Choroid plexus epithelial cell (primary cell): ENCODE measurements around the gene TNFRSF25.
"Not testable (repeated sequence)": the region's sequence is repeated elsewhere in the genome, so short reads cannot be mapped to it uniquely, and the experiment has no call there.

Source experiments
- DNase-seq: peaks from one replicate; pipeline ENCODE4 v3.0.0-alpha.2; 2010; ENCODE audit warnings: low read depth
- H3K4me3 ChIP-seq: 2 replicates; pipeline ENCODE4 v1.5.1; 2011; ENCODE audit warnings: low read depth, mild to moderate bottlenecking, control low read depth, low read length, moderate library complexity
- TF ChIP-seq, protein P1 (sequence below): conservative IDR thresholded peaks from 2 replicates; pipeline ENCODE4 v1.5.1; 2011; ENCODE audit warnings: low read depth, mild to moderate bottlenecking, control low read depth, inconsistent platforms, low read length, moderate library complexity

Gene TNFRSF25

DNA sequence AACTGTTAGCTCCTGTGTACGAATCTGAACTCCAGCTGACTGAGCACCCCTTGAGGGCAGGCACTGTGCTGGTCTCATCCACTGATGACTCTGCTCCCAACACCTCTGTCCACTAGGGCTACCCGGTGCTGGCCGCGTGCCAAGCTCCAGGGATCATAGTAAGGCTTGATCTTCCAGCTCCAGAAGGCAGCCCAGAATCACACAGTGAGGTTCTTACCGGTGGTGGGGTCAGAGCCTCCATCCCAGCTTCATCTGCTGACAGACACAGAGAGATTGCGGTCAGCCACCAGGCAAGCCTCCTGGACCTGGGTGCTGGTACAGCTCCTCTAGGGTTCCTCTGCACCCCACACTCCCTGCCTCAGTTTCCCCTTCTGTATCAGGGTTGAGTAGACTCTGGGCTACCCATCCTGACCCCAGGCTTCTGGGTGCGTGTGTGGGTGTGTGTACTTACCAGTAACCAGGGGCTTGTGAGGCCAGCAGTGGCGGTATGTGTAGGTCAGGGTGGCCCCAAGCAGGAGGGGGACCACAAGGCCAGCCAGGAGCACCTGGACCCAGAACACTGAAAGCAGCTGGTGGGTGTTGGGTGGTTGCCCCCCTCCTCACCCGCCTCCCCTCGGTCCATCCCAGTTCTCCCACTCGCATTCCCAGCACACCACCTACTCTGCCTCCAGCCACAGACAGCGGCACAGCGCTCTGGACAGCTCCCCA lies 3.4 kb downstream of the TNFRSF25 start:
- DNase-seq = no peak
- H3K4me3 ChIP-seq = no peak overlapping the region
- TF ChIP-seq, protein P1, sequence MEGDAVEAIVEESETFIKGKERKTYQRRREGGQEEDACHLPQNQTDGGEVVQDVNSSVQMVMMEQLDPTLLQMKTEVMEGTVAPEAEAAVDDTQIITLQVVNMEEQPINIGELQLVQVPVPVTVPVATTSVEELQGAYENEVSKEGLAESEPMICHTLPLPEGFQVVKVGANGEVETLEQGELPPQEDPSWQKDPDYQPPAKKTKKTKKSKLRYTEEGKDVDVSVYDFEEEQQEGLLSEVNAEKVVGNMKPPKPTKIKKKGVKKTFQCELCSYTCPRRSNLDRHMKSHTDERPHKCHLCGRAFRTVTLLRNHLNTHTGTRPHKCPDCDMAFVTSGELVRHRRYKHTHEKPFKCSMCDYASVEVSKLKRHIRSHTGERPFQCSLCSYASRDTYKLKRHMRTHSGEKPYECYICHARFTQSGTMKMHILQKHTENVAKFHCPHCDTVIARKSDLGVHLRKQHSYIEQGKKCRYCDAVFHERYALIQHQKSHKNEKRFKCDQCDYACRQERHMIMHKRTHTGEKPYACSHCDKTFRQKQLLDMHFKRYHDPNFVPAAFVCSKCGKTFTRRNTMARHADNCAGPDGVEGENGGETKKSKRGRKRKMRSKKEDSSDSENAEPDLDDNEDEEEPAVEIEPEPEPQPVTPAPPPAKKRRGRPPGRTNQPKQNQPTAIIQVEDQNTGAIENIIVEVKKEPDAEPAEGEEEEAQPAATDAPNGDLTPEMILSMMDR = no peak

DNA sequence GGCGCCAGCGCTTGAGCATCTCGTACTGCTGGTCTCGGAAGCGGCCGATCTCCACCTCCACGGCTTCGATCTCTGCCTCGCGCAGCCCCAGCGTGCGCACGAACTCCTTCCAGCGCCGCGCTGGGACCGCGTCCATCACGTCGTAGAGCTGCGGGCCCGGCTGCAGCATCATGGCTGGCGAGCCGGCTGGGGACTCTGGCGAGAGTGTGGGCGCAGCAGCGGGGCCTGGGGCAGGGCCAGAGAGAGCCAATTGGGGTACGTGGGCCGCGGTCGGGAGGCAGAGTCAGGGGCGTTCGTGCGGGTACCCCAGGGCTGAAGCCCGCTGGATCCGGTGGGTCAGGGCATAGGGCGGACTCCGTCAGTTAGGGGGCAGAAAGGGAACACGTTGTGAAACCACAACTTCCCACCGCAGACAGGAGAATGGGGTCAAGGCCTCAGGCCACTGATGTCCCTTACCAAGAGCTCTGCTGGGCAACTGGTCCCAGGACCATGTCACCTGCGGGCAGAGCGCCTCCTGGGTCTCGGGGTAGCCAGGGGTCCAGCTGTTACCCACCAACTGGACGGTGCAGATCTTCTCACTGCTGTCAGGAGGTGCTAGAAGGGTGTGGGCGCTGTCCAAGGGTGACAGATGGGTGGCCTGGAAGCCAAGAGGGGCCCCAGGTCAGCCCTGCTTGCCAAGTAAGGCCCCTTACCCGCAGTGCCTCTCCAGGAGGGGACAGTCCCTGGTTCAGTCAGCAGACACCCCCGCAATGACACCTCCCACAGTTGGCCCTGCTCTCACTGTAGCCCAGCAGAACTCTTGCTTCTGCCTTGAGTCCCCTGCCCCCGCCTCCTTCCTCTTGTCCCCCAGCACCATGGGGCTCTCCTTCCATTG lies 4.2 kb downstream of the TNFRSF25 start:
- no peak overlapping the region for H3K4me3 ChIP-seq
- TF ChIP-seq, protein P1 = no peak
- DNase-seq = no peak

DNA sequence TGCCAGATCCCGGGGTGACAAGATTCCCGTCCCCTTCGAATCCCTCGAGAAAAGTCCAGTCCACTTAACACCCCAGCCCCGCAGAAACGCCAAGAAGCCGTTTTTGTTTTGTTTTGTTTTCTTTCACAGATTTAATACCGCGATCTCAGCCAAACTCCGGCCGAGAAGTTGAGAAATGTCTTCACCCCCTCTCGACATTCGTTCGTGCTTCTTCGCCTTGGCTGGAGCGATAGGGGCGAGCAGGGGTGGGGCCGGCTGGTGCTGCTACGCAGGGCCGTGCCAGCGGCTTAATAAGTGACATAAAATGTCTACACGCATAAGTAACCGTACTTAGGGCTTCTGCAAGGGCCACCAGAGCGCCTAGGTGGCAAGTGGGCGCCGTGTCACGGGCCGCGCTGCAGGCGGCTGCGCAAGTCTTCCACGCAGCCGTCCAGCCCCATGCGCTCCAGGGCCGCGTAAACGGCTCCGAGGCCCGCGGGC lies 4.9 kb downstream of the TNFRSF25 start:
- TF ChIP-seq, protein P1 = no peak
- H3K4me3 ChIP-seq = peak overlapping the region; percentile 31
- DNase-seq = no peak

DNA sequence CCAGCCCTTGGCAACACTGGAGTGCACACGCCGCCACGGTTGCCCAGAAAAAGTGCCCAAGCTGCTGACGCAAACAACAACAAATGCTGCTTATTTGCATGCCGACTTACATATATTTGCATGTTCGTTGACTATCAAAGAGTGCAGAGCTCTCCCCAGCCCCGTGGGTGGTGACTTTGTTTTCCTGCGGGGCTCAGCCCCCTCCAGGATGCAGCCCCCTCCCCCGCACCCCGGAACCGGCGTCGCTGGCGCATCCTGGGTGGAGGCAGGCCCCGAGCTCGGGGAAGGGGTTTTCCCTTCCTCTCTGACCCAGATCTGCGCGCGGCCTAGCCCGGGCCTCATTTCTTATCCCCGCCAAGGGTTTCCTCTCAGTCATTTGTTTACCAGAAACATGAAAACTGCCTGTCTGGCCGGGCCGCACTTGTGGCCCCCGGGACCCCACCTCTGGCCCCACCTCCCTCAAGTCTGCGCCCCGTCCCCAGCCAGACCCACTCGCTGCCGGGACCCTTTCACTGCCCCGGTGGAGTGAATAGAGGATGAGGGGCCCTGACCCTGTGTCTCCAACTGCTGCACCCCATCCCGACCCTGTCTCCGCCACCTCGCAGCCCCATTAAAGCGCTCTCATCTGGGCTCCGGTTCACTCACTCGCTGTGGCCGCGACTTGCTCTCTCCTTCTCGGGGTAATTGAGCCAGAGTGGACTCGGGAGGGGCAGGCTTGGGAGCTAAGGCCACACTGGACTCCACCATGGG lies 5.5 kb downstream of the TNFRSF25 start:
- DNase-seq = peak; percentile 24
- TF ChIP-seq, protein P1 = no peak
- peak overlapping the region; percentile 31 for H3K4me3 ChIP-seq

DNA sequence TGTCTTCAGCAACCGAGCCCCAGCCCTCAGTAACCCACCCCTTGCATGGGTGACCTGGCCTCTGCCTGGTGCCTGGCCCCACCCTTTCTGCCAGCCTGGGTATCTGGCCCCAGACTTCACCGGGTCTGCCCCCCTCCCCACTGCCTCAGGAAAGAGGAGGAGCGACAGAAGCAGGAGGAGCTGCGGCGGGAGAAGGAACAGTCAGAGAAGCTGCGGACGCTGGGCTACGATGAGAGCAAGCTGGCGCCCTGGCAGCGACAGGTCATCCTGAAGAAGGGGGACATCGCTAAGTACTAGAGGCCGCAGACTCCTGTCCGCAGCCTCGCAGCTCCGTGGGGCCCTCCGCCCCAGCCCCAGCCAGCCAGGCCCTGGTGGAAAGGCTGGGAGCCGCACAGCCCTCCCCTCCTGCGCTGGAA lies 6.1 kb downstream of the TNFRSF25 start:
- TF ChIP-seq, protein P1 = no peak
- DNase-seq = no peak
- no peak overlapping the region for H3K4me3 ChIP-seq

DNA sequence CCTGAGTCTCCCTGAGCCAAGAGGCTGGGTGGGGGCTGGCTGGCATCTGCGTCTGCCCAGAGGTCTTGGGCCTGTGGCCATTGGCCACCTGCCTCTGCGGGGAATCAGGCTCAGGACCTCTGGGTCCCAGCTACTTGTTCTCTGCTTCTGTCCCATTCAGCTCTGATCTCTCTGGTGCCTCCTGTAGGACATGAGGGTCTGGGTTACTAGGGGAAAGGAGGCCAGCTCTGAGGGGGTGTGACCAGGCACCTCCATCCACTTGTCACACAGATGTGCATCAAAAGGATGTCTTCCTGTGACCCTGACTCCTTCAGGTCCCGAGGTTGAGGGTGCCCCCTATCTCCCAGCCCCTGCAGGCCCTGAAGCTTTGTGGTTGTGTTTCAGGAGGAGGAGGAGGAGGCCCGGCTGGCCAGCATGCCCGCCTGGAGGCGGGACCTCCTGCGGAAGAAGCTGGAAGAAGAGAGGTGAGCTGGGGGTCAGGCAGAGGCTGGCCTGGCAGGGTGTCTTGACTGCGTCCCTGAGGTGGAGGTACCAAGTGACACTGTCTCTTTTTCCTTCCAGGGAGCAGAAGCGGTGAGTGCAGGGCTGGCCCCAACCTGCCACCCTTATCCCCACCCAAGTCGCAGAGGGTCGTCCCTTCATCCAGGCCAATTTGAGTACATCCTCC lies 9.0 kb downstream of the TNFRSF25 start:
- TF ChIP-seq, protein P1 = no peak
- DNase-seq = no peak
- no peak overlapping the region for H3K4me3 ChIP-seq

DNA sequence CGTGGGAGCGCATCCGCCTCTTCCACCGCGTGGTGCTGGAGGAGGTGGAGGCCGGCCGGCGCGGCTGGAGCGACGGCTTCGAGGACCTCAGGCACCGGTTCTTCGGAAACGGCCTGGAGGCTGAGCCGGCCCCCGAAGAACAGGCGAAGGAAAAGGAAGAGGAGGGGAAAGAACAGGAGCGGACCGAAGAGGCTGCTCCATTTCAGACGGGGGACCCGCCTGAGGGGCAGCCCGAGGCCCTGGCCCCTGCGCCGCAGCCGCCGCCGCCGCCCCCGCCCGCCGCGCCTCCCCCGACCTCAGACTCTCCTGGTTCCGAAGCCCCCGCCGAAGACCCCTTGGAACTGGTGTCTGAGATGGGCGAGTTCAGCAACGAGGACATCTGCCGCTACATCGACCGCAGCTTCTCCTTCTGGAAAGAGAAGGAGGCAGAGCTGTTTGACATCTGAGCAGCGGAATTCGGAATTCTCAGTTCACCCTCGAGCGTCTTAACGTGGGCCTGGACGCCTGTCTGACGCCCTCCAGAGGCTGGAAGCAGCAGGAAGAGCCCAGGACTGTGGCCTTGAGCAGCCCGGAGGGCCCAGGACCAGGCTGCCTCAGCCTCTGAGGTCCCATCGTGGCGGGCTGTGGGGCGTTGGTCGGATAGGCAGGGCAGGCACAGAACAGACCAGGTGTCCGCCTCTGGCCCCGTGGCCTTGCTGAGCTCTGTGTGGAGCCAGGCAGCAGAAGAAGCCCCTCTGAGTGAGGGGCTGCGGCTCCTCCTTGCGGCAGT lies 10.0 kb downstream of the TNFRSF25 start:
- H3K4me3 ChIP-seq, DNase-seq: not testable (repeated sequence)
